Hematopoietic multipotent progenitor cell treated with erythropoietin and hydrocortisone succinate and interleukin-3 and kit ligand, for 8 days (in vitro differentiated cells): Measurements from ENCODE around the gene EXOC4.

ENCODE experiments used
- DNase-seq: peaks from one replicate; pipeline ENCODE4 v3.0.0-alpha.2; 2015

The EXOC4 gene

DNA sequence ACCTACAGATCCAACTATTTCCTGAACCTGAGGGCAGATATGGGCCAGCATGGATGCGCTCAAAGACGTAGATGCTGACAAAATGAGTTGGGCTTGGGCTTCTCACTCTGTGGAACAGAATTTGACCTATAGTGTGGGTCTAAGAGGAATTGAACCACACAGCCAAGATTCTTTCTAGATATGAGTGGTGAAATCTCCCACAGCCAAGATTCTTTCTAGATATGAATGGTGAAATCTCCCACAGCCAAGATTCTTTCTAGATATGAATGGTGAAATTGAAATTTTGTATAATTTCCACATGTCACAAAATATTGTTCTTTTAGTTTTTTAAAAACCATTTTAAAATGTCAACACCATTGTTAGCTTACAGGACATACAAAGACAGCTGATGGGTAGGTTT, 658.8 kb downstream of the EXOC4 start:
- DNase-seq, result no peak

GRCh38 chr7:133912916-133913697, 660.2 kb downstream of the EXOC4 start:
- no peak for DNase-seq

DNA sequence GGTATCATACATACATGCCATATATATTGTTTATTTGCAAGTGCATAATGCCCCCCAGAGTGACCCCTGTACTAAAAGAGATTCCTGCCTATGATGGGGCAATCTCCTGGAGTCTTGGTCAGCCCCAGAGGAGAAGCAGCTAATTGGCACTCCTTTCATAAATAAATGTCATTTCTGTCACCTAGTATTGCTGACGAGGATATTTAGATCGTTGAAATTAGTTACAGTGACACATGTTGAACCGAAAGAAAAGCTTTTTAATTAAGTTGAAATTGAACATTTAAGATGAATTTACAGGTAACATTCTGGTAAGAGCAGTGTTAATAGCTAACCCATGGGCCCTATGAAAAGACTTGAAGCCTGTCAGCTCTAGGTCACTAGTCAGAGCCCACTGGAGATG, 663.7 kb downstream of the EXOC4 start:
- no peak for DNase-seq

- no peak for DNase-seq
These were observed 666.9 kb downstream of the EXOC4 start for GRCh38 chr7:133919810-133920209.

- DNase-seq, result no peak
These were observed 668.8 kb downstream of the EXOC4 start for GRCh38 chr7:133921635-133922182.

- no peak for DNase-seq
These were observed 671.1 kb downstream of the EXOC4 start for GRCh38 chr7:133923974-133924373.

GRCh38 chr7:133931053-133931452, 678.2 kb downstream of the EXOC4 start:
- DNase-seq, result no peak

- no peak for DNase-seq
These were observed 679.7 kb downstream of the EXOC4 start for GRCh38 chr7:133932591-133932990.

DNA sequence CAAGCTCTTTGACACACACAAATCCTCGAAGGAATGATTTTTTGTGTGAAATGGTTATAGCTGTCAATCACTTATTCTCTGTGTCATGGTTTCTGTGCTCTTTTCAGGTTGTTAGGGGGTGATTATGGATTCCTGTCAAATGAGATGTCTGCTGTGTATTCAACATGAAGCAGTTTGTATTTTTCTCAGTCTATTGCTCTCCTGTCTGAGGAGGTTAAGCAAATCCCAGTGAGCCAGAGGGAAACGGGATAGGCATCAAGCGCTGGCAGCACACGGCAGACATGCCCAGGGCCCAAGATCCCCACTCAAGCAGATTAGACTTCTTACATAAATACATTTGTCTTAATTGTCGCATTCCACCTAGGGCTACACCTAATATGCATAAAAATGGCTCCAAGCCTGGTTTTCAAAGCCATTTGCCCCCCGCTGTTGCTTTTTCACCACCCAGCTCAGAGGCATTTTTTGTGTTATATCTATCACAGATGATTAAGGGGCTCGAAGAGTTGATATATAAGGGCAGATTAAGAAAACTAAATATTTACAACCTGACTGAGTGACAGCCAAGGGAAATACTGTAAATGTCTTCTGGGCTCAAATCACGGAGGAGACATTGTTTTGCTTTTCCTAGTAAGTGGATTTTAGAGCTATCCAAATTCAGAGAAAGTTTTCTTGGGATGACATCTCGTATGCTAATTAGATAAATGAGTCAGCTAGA, 681.5 kb downstream of the EXOC4 start:
- DNase-seq, result no peak

DNA sequence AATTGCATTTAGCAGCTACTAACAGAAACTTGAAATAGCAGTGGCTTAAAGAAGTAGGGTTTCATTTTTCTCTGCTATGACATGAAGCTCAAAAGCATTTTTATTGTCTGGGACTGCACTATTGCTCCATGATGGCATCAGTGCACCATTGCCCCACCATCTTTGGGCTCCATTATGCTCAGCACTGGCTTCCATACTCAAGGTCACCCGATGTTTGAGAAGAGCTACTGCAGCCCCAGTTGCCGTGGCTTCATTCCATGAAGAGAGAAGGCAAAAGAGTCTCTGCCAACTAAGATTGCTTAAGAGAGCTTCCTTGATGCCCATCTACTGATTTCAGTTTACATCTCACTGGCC, 682.1 kb downstream of the EXOC4 start:
- DNase-seq, result no peak

DNA sequence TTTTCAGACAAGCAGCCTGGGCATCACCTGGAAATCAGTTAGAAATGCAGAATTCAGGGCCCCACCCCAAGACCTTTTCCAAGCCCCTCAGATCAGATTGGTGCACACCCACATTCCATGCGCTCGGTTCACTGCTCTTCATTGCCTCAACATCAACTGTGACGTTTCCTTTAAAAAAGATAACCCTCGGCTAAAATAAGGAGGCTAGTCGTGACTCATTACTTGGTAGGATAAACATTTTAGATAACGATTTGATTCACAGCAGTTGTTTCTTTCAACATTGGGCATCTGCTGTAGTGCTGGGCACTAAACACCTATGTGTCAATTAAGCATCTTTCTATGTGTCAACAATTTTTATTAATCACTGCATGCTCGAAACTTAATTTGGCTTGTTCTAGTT, 683.2 kb downstream of the EXOC4 start:
- no peak for DNase-seq

DNA sequence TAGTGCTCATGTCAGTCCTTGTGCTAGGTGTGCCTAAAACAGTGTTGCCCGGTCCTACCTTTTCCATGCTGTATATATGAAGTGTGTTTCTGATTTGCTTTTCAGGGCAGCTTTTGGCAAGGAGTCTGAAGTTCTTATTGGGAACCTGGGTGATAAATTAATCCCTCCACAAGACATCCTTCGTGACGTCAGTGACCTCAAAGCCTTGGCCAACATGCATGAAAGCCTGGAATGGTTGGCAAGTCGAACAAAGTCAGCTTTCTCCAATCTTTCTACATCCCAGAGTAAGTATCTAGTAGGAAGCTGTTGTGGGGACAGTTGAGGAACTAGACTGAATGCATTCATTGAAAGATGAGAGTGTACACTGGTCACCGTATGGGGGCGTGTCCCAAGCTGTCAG, 684.9 kb downstream of the EXOC4 start:
- no peak for DNase-seq

GRCh38 chr7:133940368-133940767, 687.5 kb downstream of the EXOC4 start:
- DNase-seq, result no peak

- no peak for DNase-seq
These were observed 688.6 kb downstream of the EXOC4 start for GRCh38 chr7:133941496-133941895.

GRCh38 chr7:133945497-133945896, 692.6 kb downstream of the EXOC4 start:
- no peak for DNase-seq

DNA sequence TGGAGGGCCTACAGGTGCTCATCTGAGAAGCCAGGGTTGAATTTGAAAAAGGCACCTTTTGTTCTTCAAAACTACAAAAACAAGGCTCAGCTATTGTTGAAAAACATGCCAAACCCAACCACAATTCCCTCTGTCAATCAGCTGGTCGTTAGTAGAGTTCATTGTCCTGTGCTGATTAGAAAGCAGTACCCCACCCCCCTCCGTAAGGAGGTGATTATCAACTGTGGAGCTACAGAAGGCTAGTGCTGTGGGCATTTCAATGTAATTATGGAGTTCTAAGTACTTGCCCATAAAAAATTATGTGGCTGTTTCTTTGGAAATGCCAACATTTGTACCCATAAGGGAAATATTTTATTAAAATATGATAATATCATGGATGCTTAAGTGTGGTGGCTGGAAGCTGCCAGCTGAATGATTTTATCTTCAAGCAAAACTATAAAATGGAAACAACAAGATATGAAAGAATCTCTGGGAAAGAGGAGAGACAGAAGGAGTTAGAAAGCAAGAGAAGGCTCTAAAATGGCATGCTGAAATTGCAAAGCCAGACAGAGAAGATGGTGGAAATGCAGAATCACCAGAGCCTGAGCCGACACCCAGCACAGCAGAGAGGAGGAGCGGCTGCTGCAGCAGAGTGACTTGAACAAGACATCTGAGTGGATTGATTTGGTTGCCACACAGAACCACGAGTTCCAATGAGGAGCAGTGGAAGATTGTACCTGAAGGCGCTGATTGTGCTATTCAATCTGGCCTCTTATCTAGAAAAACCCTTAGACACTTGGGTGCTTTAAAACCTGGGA, 694.8 kb downstream of the EXOC4 start:
- peak; percentile 63 for DNase-seq

DNA sequence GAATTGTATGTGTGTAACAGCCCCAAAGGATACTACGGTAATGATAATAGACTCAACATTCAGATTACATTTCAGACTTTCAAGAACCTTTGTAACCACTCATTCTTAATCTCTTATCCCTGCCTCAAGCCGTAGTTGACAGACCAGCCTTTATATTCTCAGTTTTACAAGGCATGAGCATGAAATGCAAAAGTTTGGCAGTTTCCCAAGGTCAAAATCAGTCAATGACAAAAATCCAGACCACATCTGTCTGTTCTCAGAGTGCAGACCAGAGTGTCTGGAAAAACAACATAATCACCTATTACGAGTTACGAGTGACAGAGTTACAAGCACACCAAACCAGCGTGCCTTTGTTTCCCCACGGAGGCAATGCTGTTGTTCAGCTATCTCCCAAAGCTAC, 695.7 kb downstream of the EXOC4 start:
- DNase-seq, result no peak

DNA sequence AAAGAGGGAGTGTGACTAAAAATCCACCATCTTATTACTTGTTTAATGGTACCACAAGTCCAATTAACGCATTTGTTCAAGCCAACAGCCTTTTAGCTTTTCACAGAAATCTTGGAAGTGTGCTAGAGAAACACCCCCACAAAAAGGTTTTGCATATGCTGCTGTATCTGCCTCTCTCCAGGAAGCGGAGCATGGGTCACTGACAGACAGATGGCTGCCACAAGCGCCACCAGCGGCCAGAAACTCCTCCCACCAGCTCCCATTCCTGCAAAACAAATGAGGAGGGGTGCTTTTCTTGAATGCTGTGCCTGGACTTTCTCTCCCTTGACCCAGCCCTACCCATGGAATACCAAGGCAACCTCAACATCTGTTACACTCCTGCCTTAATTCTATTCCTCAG, 698.0 kb downstream of the EXOC4 start:
- DNase-seq, result no peak

GRCh38 chr7:133955208-133955607, 702.3 kb downstream of the EXOC4 start:
- DNase-seq, result no peak

DNA sequence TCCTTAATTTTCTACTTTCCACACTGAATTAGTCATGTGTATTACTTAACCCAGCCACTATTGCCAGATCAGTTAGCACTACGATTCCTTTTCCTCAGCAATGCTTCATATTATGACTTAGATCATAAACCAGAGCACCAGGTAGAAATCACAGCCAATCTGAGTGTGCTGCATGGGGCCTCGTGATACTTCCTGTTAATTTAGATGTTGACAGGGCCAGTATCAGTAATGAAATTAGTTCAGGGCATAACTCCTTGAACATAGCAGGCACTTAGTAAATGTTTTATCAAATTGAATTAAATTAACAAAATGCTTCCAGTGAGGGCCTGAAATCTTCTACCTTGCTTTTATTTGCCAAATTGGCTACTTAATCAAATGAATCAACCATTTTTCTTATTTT, 705.0 kb downstream of the EXOC4 start:
- no peak for DNase-seq

DNA sequence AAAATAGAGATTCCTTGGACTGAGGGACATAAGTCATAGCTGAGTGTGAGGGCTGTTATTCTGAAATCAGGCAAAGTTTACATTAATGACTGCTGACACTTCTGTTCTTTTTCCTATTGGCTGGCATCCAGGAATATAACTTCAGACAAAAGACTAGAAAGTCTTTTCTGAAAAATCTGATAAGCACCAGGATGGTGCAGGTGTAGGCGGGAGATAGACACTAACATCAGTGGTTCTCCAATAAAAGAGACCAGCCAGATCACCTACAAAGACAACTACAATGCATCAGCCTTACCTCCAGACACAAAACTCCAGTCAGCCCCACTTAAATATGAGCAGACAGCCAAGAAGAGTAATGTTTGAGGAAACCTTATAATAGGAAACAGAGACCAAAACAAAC, 705.9 kb downstream of the EXOC4 start:
- peak; percentile 22 for DNase-seq

GRCh38 chr7:133959505-133959904, 706.6 kb downstream of the EXOC4 start:
- DNase-seq, result no peak

- DNase-seq, result no peak
These were observed 708.8 kb downstream of the EXOC4 start for GRCh38 chr7:133961724-133962123.

GRCh38 chr7:133962646-133963045, 709.8 kb downstream of the EXOC4 start:
- DNase-seq, result no peak
